ENCODE measurements around the gene PLEKHA7. TPM values are rescaled to one million over a fixed set of nuclear protein-coding genes. Genes with fewer than 3 reads are reported as not detected.

PLEKHA7 gene
- polyA plus RNA-seq, 1 of the 3 experiments (the other 2 are of a cell fraction), result 0.12 TPM

DNA sequence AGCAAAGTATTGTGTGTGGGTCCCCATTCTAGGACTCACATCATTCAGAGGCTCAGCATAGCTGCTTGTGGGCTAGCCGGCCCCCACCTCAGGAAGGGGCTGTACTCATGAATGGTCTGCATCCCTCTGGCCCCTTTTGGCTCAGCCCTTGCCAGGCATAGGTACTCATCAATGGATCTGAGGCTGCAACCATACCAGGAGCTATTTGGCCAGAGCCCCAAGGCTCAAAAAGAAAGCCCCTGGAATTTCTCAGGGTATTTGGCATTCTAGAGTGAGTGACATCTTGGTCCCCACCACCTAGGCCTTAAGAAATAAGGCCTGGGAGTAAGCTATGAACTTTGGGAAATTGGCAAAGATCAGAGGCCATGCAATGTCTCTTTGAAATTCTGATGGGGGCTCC lies 38.3 kb downstream of the PLEKHA7 start:
- Histone ChIP-seq H2AFZ (ENCODE audit: low read depth) (no peak overlapping the region), H3K4me3 (ENCODE audit: low read depth in 2 of 2, low read length in 1 of 2) (no peak overlapping the region), H3K9me3 (no peaks in the 10 kb centered on the region), H3K27me3 (ENCODE audit: insufficient read depth) (no peaks in the 10 kb centered on the region; the same call in 1 of the 2 replicates), H3K9me2 (no peaks in the 10 kb centered on the region), H3K79me2 (ENCODE audit: insufficient read depth) (no peaks in the 10 kb centered on the region), H4K20me1 (ENCODE audit: insufficient read depth) (no peaks in the 10 kb centered on the region), H3K36me3 (replicated peaks in 1 of 2; ENCODE audit: control insufficient read depth in 1 of 2, insufficient read depth in 2 of 2, low read length in 1 of 2) (no peaks in the 10 kb centered on the region), H3K4me1 (ENCODE audit: control insufficient read depth in 1 of 2, insufficient read depth in 2 of 2, low read depth in 1 of 2, low read length in 1 of 2) (no peaks in the 10 kb centered on the region), H3K27ac (ENCODE audit: low read depth in 2 of 2, low read length in 1 of 2) (no peak overlapping the region), H3K4me2 (no peak overlapping the region), H3K9ac (no peak overlapping the region), H3F3A (replicated peaks; ENCODE audit: insufficient read depth) (no peaks in the 10 kb centered on the region)
- WGBS (ENCODE audit: low lambda C conversion rate), result 17% methylated on average over 1 of the region's 1 CpG
- TF ChIP-seq, protein P1, sequence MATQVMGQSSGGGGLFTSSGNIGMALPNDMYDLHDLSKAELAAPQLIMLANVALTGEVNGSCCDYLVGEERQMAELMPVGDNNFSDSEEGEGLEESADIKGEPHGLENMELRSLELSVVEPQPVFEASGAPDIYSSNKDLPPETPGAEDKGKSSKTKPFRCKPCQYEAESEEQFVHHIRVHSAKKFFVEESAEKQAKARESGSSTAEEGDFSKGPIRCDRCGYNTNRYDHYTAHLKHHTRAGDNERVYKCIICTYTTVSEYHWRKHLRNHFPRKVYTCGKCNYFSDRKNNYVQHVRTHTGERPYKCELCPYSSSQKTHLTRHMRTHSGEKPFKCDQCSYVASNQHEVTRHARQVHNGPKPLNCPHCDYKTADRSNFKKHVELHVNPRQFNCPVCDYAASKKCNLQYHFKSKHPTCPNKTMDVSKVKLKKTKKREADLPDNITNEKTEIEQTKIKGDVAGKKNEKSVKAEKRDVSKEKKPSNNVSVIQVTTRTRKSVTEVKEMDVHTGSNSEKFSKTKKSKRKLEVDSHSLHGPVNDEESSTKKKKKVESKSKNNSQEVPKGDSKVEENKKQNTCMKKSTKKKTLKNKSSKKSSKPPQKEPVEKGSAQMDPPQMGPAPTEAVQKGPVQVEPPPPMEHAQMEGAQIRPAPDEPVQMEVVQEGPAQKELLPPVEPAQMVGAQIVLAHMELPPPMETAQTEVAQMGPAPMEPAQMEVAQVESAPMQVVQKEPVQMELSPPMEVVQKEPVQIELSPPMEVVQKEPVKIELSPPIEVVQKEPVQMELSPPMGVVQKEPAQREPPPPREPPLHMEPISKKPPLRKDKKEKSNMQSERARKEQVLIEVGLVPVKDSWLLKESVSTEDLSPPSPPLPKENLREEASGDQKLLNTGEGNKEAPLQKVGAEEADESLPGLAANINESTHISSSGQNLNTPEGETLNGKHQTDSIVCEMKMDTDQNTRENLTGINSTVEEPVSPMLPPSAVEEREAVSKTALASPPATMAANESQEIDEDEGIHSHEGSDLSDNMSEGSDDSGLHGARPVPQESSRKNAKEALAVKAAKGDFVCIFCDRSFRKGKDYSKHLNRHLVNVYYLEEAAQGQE (IDR thresholded peaks at IDR 0.05; ENCODE audit: low read depth, low read length), result no peak
- TF ChIP-seq, protein P2, sequence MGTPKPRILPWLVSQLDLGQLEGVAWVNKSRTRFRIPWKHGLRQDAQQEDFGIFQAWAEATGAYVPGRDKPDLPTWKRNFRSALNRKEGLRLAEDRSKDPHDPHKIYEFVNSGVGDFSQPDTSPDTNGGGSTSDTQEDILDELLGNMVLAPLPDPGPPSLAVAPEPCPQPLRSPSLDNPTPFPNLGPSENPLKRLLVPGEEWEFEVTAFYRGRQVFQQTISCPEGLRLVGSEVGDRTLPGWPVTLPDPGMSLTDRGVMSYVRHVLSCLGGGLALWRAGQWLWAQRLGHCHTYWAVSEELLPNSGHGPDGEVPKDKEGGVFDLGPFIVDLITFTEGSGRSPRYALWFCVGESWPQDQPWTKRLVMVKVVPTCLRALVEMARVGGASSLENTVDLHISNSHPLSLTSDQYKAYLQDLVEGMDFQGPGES (IDR thresholded peaks at IDR 0.05; ENCODE audit: low read depth, low read length), result no peak
- TF ChIP-seq NFIC (IDR thresholded peaks at IDR 0.05; ENCODE audit: borderline replicate concordance) (no peak), EP300 (IDR thresholded peaks at IDR 0.05; ENCODE audit: borderline replicate concordance in 1 of 2, low read depth in 1 of 2, low read length in 1 of 2) (no peak), RCOR1 (IDR thresholded peaks at IDR 0.05; ENCODE audit: low read length) (no peak), YY1 (IDR thresholded peaks at IDR 0.05; ENCODE audit: low read depth) (no peak), NRF1 (IDR thresholded peaks at IDR 0.05; ENCODE audit: low read depth, low read length) (no peak), RAD21 (IDR thresholded peaks at IDR 0.05; ENCODE audit: low read length) (no peak), ELF1 (IDR thresholded peaks at IDR 0.05) (no peak), FOSL2 (IDR thresholded peaks at IDR 0.05; ENCODE audit: borderline replicate concordance, low read depth) (no peak), TAF1 (IDR thresholded peaks at IDR 0.05; ENCODE audit: borderline replicate concordance, low read depth, low read length) (no peak), CHD2 (IDR thresholded peaks at IDR 0.05; ENCODE audit: low read length, partially characterized antibody) (no peak)
- TF ChIP-seq, protein P3, sequence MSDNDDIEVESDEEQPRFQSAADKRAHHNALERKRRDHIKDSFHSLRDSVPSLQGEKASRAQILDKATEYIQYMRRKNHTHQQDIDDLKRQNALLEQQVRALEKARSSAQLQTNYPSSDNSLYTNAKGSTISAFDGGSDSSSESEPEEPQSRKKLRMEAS (IDR thresholded peaks at IDR 0.05; ENCODE audit: low read depth), result no peak
- POLR2A ChIA-PET, result no interaction called here
- CTCF ChIA-PET, result interaction anchor here (0.6 to 2.5 kb wide), 6 partner anchors 10 to 155 kb away, joined by 3 to 9 read pairs (median 3); no protein-coding TSS in a partner anchor
- DNase-seq, result no peak
